Astrocyte (in vitro differentiated cells and primary cell): ENCODE measurements around the gene DTNBP1. TPM values are rescaled to one million over a fixed set of nuclear protein-coding genes. Genes with fewer than 3 reads are reported as not detected.
A peak's percentile ranks its signal among the peaks of the same experiment; 100 is the strongest.

Experiments used
- DNase-seq: peaks from one replicate; pipeline ENCODE4 v3.0.0-alpha.2; 2010; ENCODE audit warnings: low read depth
- FAIRE-seq: peaks from 2 replicates; lab custom pipeline; 2011; peaks lifted over from hg19 to GRCh38; lab: Jason Lieb, UNC
- H2AFZ ChIP-seq: 2 replicates; pipeline ENCODE4 v1.6.0; 2012; ENCODE audit warnings: low read depth, low read length, inconsistent platforms
- H3K27ac ChIP-seq: 2 replicates; pipeline ENCODE4 v1.5.1; 2011; ENCODE audit warnings: low read depth, low read length, inconsistent platforms
- H3K27me3 ChIP-seq: 2 replicates; pipeline ENCODE4 v1.6.0; 2011; ENCODE audit warnings: low read length, inconsistent platforms; ENCODE audit not compliant: insufficient read depth
- H3K36me3 ChIP-seq: 2 replicates; pipeline ENCODE4 v1.5.1; 2011; ENCODE audit warnings: low read length, inconsistent platforms; ENCODE audit not compliant: insufficient read depth
- H3K4me1 ChIP-seq: 2 replicates; pipeline ENCODE4 v1.5.1; 2011; ENCODE audit warnings: low read length, inconsistent platforms; ENCODE audit not compliant: insufficient read depth
- H3K4me2 ChIP-seq: 2 replicates; pipeline ENCODE4 v1.6.0; 2012; ENCODE audit warnings: low read length, inconsistent platforms
- H3K4me3 ChIP-seq: 2 replicates; pipeline ENCODE4 v1.5.1; 2011; ENCODE audit warnings: low read depth, mild to moderate bottlenecking, low read length, inconsistent platforms; ENCODE audit not compliant: insufficient read depth
- H3K79me2 ChIP-seq: 2 replicates; pipeline ENCODE4 v1.6.0; 2012; ENCODE audit warnings: mild to moderate bottlenecking, low read length, inconsistent platforms; ENCODE audit not compliant: insufficient read depth
- H3K9ac ChIP-seq: 2 replicates; pipeline ENCODE4 v1.6.0; 2012; ENCODE audit warnings: mild to moderate bottlenecking, low read length, inconsistent platforms
- H3K9me3 ChIP-seq: 2 replicates; pipeline ENCODE4 v1.5.1; 2012; ENCODE audit warnings: low read depth, mild to moderate bottlenecking, low read length, inconsistent platforms; ENCODE audit not compliant: insufficient read depth
- H4K20me1 ChIP-seq: 2 replicates; pipeline ENCODE4 v1.6.0; 2012; ENCODE audit warnings: low read length, inconsistent platforms; ENCODE audit not compliant: insufficient read depth
- H3K27ac Mint-ChIP-seq: one replicate; pipeline ENCODE4 v1.8.0; 2021; ENCODE audit warnings: mild to moderate bottlenecking, mixed read lengths; ENCODE audit not compliant: unreplicated experiment
- H3K27me3 Mint-ChIP-seq: one replicate; pipeline ENCODE4 v1.8.0; 2021; ENCODE audit warnings: low read depth, mixed read lengths; ENCODE audit not compliant: unreplicated experiment
- H3K36me3 Mint-ChIP-seq: one replicate; pipeline ENCODE4 v1.8.0; 2021; ENCODE audit warnings: low read depth, mixed read lengths; ENCODE audit not compliant: unreplicated experiment
- H3K4me1 Mint-ChIP-seq: one replicate; pipeline ENCODE4 v1.8.0; 2021; ENCODE audit warnings: low read depth, mixed read lengths; ENCODE audit not compliant: unreplicated experiment
- H3K4me3 Mint-ChIP-seq: one replicate; pipeline ENCODE4 v1.8.0; 2021; ENCODE audit warnings: mild to moderate bottlenecking, moderate library complexity, mixed read lengths; ENCODE audit not compliant: unreplicated experiment
- H3K9me3 Mint-ChIP-seq: one replicate; pipeline ENCODE4 v1.8.0; 2021; ENCODE audit warnings: mild to moderate bottlenecking, mixed read lengths; ENCODE audit not compliant: unreplicated experiment
- CTCF ChIP-seq: IDR thresholded peaks from 2 replicates; pipeline ENCODE4 v1.5.1; 2011; ENCODE audit warnings: low read depth, mild to moderate bottlenecking, inconsistent platforms, low read length, moderate library complexity; ENCODE audit not compliant: insufficient read depth
- EZH2 ChIP-seq: IDR thresholded peaks from 2 replicates; pipeline ENCODE4 v1.6.1; 2012; ENCODE audit warnings: mild to moderate bottlenecking, low read length, inconsistent platforms; ENCODE audit not compliant: insufficient read depth
- total RNA-seq: library from RNA; stranded (reverse); gene quantifications from 2 replicates; pipeline ENCODE4 v1.2.1, GENCODE V29; 2021

The DTNBP1 gene
- total RNA-seq, 1 donor from 2014 or later = 13.0 TPM

- Histone ChIP-seq H3K9me3 (no peaks in the 10 kb centered on the region), H3K79me2 (no peaks in the 10 kb centered on the region), H3K4me2 (no peak overlapping the region), H3K4me3 (no peak overlapping the region), H3K9ac (no peak overlapping the region), H3K27ac (no peak overlapping the region), H2AFZ (no peak overlapping the region), H4K20me1 (peaks cover 4% of the 10 kb centered on the region), H3K4me1 (peaks cover 4% of the 10 kb centered on the region), H3K27me3 (no peaks in the 10 kb centered on the region), H3K36me3 (no peaks in the 10 kb centered on the region)
- FAIRE-seq = no peak
- Mint-ChIP-seq H3K4me1 (no peaks in the 10 kb centered on the region), H3K27me3 (no peaks in the 10 kb centered on the region), H3K27ac (no peak overlapping the region), H3K4me3 (no peak overlapping the region), H3K9me3 (no peaks in the 10 kb centered on the region), H3K36me3 (peaks cover 2% of the 10 kb centered on the region)
- DNase-seq = no peak
- TF ChIP-seq EZH2 (no peak), CTCF (no peak)
Observed at GRCh38 chr6:15629487-15629886, 33.3 kb downstream of the DTNBP1 start.

- TF ChIP-seq EZH2 (no peak), CTCF (no peak)
- Histone ChIP-seq H3K4me3 (no peak overlapping the region), H3K4me1 (peaks cover 4% of the 10 kb centered on the region), H4K20me1 (peaks cover 10% of the 10 kb centered on the region), H3K9ac (no peak overlapping the region), H3K79me2 (no peaks in the 10 kb centered on the region), H3K4me2 (peak overlapping the region; percentile 3), H3K27ac (peak overlapping the region; percentile 22), H2AFZ (no peak overlapping the region), H3K36me3 (no peaks in the 10 kb centered on the region), H3K27me3 (no peaks in the 10 kb centered on the region), H3K9me3 (no peaks in the 10 kb centered on the region)
- peaks cover 2% of the 10 kb centered on the region for H3K36me3 Mint-ChIP-seq
- peak overlapping the region; percentile 47 for H3K27ac Mint-ChIP-seq
- FAIRE-seq = peak; percentile 81
- H3K9me3 Mint-ChIP-seq = no peaks in the 10 kb centered on the region
- no peaks in the 10 kb centered on the region for H3K27me3 Mint-ChIP-seq
- no peak overlapping the region for H3K4me3 Mint-ChIP-seq
- H3K4me1 Mint-ChIP-seq = no peaks in the 10 kb centered on the region
- peak; percentile 90 for DNase-seq
Observed at GRCh38 chr6:15628499-15629131, 34.2 kb downstream of the DTNBP1 start.

GRCh38 chr6:15627821-15628220 lies 35.0 kb downstream of the DTNBP1 start:
- DNase-seq = no peak
- H3K27ac ChIP-seq = no peak overlapping the region
- no peak overlapping the region for H3K27ac Mint-ChIP-seq
- H3K36me3 Mint-ChIP-seq = no peaks in the 10 kb centered on the region
- H3K4me1 ChIP-seq = peaks cover 4% of the 10 kb centered on the region
- no peak overlapping the region for H2AFZ ChIP-seq
- no peak for FAIRE-seq
- no peaks in the 10 kb centered on the region for H3K27me3 ChIP-seq
- H3K4me3 Mint-ChIP-seq = no peak overlapping the region
- no peaks in the 10 kb centered on the region for H3K9me3 Mint-ChIP-seq
- H3K27me3 Mint-ChIP-seq = no peaks in the 10 kb centered on the region
- no peak overlapping the region for H3K9ac ChIP-seq
- peak overlapping the region; percentile 24 for H3K4me2 ChIP-seq
- no peaks in the 10 kb centered on the region for H3K36me3 ChIP-seq
- no peaks in the 10 kb centered on the region for H3K79me2 ChIP-seq
- no peak overlapping the region for H3K4me3 ChIP-seq
- H3K9me3 ChIP-seq = no peaks in the 10 kb centered on the region
- TF ChIP-seq EZH2 (no peak), CTCF (no peak)
- peaks cover 2% of the 10 kb centered on the region for H3K4me1 Mint-ChIP-seq
- peaks cover 10% of the 10 kb centered on the region for H4K20me1 ChIP-seq
